DOHH2 (cell line): ENCODE data around the gene TRAF3.
"Not testable (repeated sequence)": the region's sequence is repeated elsewhere in the genome, so short reads cannot be mapped to it uniquely, and the experiment has no call there.

Experiments used
- H3F3A ChIP-seq: fragments of 200-600 bp; sonication (generic), shearing (Covaris generic); 2 replicates; pipeline ENCODE4 v1.6.0; 2016; ENCODE audit warnings: antibody characterized with exemption, mild to moderate bottlenecking; ENCODE audit not compliant: control insufficient read depth, insufficient read depth
- H3K27ac ChIP-seq: fragments of 200-600 bp; sonication (generic); 2 replicates; pipeline ENCODE4 v1.5.1; 2014; ENCODE audit warnings: low read depth, mild to moderate bottlenecking, low read length, moderate library complexity
- H3K27me3 ChIP-seq: fragments of 200-600 bp; sonication (generic); 2 replicates; pipeline ENCODE4 v1.6.1; 2014; ENCODE audit warnings: mild to moderate bottlenecking, low read length, mixed read lengths; ENCODE audit not compliant: control insufficient read depth
- H3K36me3 ChIP-seq: fragments of 200-600 bp; sonication (generic); 2 replicates; pipeline ENCODE4 v1.6.1; 2014; ENCODE audit warnings: mild to moderate bottlenecking, low read length, moderate library complexity, mixed read lengths; ENCODE audit not compliant: control insufficient read depth
- H3K4me1 ChIP-seq: fragments of 200-600 bp; sonication (generic); 2 replicates; pipeline ENCODE4 v1.6.1; 2014; ENCODE audit warnings: mild to moderate bottlenecking, low read length, mixed read lengths; ENCODE audit not compliant: control insufficient read depth
- H3K4me2 ChIP-seq: fragments of 200-600 bp; sonication (generic); 2 replicates; pipeline ENCODE4 v1.6.0; 2014; ENCODE audit warnings: mild to moderate bottlenecking, low read length, moderate library complexity
- H3K4me3 ChIP-seq: fragments of 200-600 bp; sonication (generic); 2 replicates; pipeline ENCODE4 v1.5.1; 2014; ENCODE audit warnings: mild to moderate bottlenecking, low read length, mixed read lengths
- H3K79me2 ChIP-seq: fragments of 200-600 bp; sonication (generic); 2 replicates; pipeline ENCODE4 v1.6.1; 2014; ENCODE audit warnings: mild to moderate bottlenecking, low read length, mixed read lengths; ENCODE audit not compliant: control insufficient read depth
- H3K9me2 ChIP-seq: fragments of 200-600 bp; sonication (generic); replicated peaks from 2 replicates; pipeline ENCODE4 v1.6.1; 2014; ENCODE audit warnings: mild to moderate bottlenecking, low read length, mixed read lengths; ENCODE audit not compliant: control insufficient read depth
- H3K9me3 ChIP-seq: fragments of 200-600 bp; sonication (generic); 2 replicates; pipeline ENCODE4 v1.6.1; 2014; ENCODE audit warnings: antibody characterized with exemption, low read length, mixed read lengths; ENCODE audit not compliant: control insufficient read depth, insufficient read depth
- H4K20me1 ChIP-seq: fragments of 200-600 bp; sonication (generic); 2 replicates; pipeline ENCODE4 v1.6.0; 2014; ENCODE audit warnings: low read depth, mild to moderate bottlenecking, antibody characterized with exemption, low read length, moderate library complexity; ENCODE audit not compliant: control insufficient read depth, insufficient read depth
- EZH2phosphoT487 ChIP-seq: fragments of 200-600 bp; sonication (generic); IDR thresholded peaks from 2 replicates; pipeline ENCODE4 v1.6.1; 2017; ENCODE audit warnings: borderline replicate concordance, mild to moderate bottlenecking, antibody characterized with exemption, low read length, moderate library complexity, mixed read lengths
- TF ChIP-seq, protein P1 (sequence below): fragments of 200-600 bp; sonication (generic); IDR thresholded peaks from one replicate; pipeline ENCODE4 v1.5.1; 2014; ENCODE audit warnings: antibody characterized with exemption, mild to moderate bottlenecking, low read depth, low read length; ENCODE audit not compliant: poor library complexity, severe bottlenecking

TRAF3 gene

DNA sequence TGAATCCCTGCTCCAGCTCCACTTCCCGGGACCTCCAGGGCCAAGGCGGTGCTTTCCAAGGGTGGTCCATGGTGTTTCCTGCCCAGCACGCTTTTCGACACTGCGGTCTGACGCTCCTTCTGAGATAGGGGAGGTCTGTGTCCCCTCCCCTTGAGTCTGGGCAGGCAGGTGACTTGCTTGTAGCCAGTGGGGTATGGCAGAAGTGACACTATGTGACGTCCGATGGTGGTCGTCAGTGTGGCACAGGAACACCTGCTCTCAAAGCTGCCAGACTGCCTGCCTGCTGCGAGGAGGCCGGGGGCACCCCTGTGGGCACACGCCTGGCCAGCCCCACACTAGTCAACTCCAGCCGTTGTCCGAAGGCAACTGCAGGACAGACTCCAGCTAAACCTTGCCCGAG, 16.0 kb upstream of the TRAF3 start:
- H3K79me2 ChIP-seq: no peaks in the 10 kb centered on the region
- no peak overlapping the region for H3K4me2 ChIP-seq
- peaks cover 13% of the 10 kb centered on the region for H3K4me1 ChIP-seq
- H3K36me3 ChIP-seq: no peaks in the 10 kb centered on the region
- no peaks in the 10 kb centered on the region for H4K20me1 ChIP-seq
- H3K4me3 ChIP-seq: no peak overlapping the region
- H3K27ac ChIP-seq: no peak overlapping the region
- no peaks in the 10 kb centered on the region for H3F3A ChIP-seq
- H3K9me2 ChIP-seq: no peaks in the 10 kb centered on the region
- H3K9me3 ChIP-seq: no peaks in the 10 kb centered on the region
- H3K27me3 ChIP-seq: peaks cover 8% of the 10 kb centered on the region
- no peak for TF ChIP-seq EZH2phosphoT487
- TF ChIP-seq, protein P1, sequence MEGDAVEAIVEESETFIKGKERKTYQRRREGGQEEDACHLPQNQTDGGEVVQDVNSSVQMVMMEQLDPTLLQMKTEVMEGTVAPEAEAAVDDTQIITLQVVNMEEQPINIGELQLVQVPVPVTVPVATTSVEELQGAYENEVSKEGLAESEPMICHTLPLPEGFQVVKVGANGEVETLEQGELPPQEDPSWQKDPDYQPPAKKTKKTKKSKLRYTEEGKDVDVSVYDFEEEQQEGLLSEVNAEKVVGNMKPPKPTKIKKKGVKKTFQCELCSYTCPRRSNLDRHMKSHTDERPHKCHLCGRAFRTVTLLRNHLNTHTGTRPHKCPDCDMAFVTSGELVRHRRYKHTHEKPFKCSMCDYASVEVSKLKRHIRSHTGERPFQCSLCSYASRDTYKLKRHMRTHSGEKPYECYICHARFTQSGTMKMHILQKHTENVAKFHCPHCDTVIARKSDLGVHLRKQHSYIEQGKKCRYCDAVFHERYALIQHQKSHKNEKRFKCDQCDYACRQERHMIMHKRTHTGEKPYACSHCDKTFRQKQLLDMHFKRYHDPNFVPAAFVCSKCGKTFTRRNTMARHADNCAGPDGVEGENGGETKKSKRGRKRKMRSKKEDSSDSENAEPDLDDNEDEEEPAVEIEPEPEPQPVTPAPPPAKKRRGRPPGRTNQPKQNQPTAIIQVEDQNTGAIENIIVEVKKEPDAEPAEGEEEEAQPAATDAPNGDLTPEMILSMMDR: no peak

DNA sequence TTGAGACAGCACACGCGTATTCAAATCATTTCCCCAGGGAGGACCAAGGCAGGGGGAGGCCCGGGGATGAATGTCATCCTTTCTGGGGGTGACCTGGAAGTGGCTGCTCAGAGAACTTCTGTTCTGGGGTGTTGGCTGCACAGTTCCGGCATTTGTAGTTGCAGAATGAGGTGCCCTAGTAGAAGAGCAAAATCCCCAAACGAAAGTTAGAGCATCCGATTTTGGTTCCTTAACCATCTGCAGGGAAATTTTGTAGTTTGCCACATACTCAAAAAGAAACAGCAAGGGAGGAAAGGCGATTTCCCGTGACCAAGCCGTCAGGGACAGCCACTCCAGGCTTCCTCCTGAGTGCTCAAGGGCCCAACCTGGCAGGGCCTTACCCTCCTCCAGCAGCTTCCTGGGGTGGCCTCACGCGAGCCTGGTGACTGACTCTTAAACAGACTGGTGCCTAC, 13.0 kb upstream of the TRAF3 start:
- H3K27ac ChIP-seq: no peak overlapping the region
- peak overlapping the region; percentile 5; the same call in 1 of the 2 replicates for H3K4me3 ChIP-seq
- no peaks in the 10 kb centered on the region for H3K9me3 ChIP-seq
- no peaks in the 10 kb centered on the region for H4K20me1 ChIP-seq
- peaks cover 28% of the 10 kb centered on the region for H3K4me1 ChIP-seq
- H3K79me2 ChIP-seq: no peaks in the 10 kb centered on the region
- TF ChIP-seq, protein P1: no peak
- no peaks in the 10 kb centered on the region for H3F3A ChIP-seq
- peak overlapping the region; percentile 31 for H3K4me2 ChIP-seq
- no peaks in the 10 kb centered on the region for H3K9me2 ChIP-seq
- H3K27me3 ChIP-seq: peaks cover 16% of the 10 kb centered on the region
- no peaks in the 10 kb centered on the region for H3K36me3 ChIP-seq

DNA sequence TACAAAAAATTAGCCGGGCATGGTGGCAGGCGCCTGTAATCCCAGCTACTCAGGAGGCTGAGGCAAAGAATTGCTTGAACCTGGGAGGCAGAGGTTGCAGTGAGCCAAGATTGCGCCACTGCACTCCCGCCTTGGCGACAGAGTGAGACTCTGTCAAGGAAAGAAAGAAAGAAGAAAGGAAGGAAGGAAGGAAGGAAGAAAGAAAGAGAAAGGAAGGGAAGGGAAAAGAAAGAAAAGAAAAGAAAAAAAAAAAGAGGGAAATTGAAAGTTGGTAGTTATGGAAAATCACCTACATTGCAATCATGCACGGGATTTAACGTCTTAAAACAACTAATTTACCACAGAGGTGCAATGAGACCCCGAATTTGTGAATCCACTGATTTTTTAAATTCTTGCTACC, 11.5 kb upstream of the TRAF3 start:
- H4K20me1 ChIP-seq, H3K36me3 ChIP-seq, H3K4me3 ChIP-seq, H3F3A ChIP-seq, H3K4me2 ChIP-seq, H3K9me2 ChIP-seq, H3K9me3 ChIP-seq, H3K79me2 ChIP-seq, H3K27ac ChIP-seq: not testable (repeated sequence)
- peaks cover 16% of the 10 kb centered on the region for H3K27me3 ChIP-seq
- peaks cover 28% of the 10 kb centered on the region for H3K4me1 ChIP-seq

DNA sequence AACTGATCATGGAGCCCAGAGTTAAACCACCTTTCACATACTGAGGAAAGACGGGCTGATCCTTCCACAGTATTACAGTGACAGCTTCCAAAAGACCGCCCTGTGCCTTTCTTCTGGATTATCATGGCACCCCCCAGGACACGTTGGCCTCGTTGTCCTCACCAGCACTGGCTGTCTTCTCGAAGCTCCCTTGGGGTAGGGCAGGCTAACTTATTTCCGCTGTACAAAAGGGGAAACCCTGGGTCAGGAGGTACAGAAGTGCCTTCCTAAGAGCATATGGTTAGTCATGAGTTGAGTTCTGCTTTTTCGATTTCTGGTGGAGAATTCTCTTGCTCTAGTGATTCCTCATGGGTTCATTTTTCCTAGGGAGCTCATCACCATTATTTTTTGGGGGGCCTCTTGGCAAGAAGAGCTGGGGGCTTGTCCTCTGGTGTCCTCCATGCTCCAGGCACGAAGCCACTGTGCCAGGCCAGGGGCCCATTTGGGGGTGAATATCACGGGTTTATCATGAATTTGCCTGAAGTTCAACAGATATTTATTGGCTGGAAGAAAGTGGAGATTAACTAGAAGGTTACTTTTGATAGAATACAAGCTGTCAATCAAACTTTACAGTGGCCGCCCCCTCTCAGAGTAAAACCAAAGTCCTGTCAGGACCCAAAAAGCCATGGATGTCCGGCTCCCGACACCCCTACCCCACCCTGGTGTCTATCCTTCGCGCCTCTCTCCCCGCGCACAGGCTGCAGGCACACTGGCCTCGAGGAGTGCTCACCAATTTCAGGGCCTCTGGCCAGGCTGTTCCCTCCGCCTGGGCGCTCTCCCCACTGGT, 8.8 kb upstream of the TRAF3 start:
- TF ChIP-seq, protein P1: no peak
- no peak for TF ChIP-seq EZH2phosphoT487
- no peak overlapping the region for H3K27ac ChIP-seq
- no peaks in the 10 kb centered on the region for H3K9me2 ChIP-seq
- no peaks in the 10 kb centered on the region for H3K79me2 ChIP-seq
- peaks cover 35% of the 10 kb centered on the region for H3K4me1 ChIP-seq
- no peaks in the 10 kb centered on the region for H3K9me3 ChIP-seq
- peaks cover 12% of the 10 kb centered on the region; the same call in 1 of the 2 replicates for H3K27me3 ChIP-seq
- H3K4me2 ChIP-seq: peak overlapping the region; percentile 50
- H3K4me3 ChIP-seq: peak overlapping the region; percentile 8; the same call in 1 of the 2 replicates
- no peaks in the 10 kb centered on the region for H3K36me3 ChIP-seq
- H3F3A ChIP-seq: no peaks in the 10 kb centered on the region
- H4K20me1 ChIP-seq: no peaks in the 10 kb centered on the region
